ENCODE measurements around the gene TGFBR3L.
A peak's percentile ranks its signal among the peaks of the same experiment; 100 is the strongest.
"Not testable (repeated sequence)": the region's sequence is repeated elsewhere in the genome, so short reads cannot be mapped to it uniquely, and the experiment has no call there.

Gene TGFBR3L

DNA sequence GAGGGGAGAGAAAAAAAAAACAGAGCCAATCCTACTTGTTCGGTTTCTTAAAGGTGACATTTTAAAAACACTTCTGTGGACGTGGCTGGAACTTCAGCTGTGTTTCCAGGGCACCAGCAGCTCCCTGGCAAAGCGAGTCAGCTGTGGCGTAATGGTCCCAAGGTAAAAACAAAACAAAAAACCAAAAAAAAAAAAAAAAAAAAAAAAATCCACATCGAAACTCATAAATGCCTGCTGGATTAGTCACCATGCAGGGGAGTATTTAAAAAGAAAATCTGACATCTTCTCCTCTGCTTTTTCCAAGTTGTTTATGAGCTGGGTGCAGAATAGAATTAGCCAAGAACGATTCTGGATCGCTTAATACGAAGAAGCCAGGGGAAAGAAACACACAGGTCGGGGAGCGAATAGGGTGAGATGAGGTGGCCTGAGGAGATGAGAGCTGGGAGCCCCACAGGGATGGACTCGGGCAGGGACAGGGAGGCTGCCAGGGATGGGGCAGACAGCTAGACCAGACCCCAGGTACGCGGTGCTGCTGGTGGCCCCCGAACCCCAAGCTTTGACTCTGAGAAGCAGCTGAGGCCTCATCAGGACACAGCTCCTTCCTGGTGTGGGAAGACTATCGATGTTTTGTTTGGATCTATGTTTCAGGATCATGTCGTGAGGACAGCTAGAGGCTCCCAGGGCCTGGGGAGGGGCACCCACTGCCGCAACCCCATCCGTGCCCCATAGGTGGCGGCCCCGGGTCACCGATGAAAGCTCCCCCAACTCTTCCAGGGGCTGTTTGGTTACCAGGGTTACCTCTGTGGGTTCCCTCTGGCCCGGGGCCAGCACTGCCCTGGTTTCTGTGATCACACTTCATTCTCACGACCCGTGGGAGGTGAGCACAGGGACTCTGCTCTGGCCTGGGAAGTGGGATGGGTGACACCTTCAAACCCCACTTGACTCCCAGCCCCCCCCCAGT is 14.4 kb downstream of the TGFBR3L start:
- DNase-seq (ENCODE audit: low read depth): peak; percentile 89
- TF ChIP-seq CTCF (conservative IDR thresholded peaks at IDR 0.05; ENCODE audit: low read length): peak; percentile 42
- H3K4me3 ChIP-seq (ENCODE audit: low read length): no peak overlapping the region

GRCh38 chr19:7930030-7930429 is 15.4 kb downstream of the TGFBR3L start:
- not testable (repeated sequence) for DNase-seq (ENCODE audit: low read depth); H3K4me3 ChIP-seq (ENCODE audit: low read length)

GRCh38 chr19:7930765-7931164 is 16.1 kb downstream of the TGFBR3L start:
- no peak for TF ChIP-seq CTCF (conservative IDR thresholded peaks at IDR 0.05; ENCODE audit: low read length)
- H3K4me3 ChIP-seq (ENCODE audit: low read length): no peak overlapping the region
- DNase-seq (ENCODE audit: low read depth): no peak

GRCh38 chr19:7931221-7932061 is 16.8 kb downstream of the TGFBR3L start:
- no peak for TF ChIP-seq CTCF (conservative IDR thresholded peaks at IDR 0.05; ENCODE audit: low read length)
- H3K4me3 ChIP-seq (ENCODE audit: low read length): no peak overlapping the region
- DNase-seq (ENCODE audit: low read depth): no peak

GRCh38 chr19:7932276-7932929 is 17.8 kb downstream of the TGFBR3L start:
- H3K4me3 ChIP-seq (ENCODE audit: low read length): no peak overlapping the region
- DNase-seq (ENCODE audit: low read depth): no peak
- no peak for TF ChIP-seq CTCF (conservative IDR thresholded peaks at IDR 0.05; ENCODE audit: low read length)

- TF ChIP-seq CTCF (conservative IDR thresholded peaks at IDR 0.05; ENCODE audit: low read length): no peak
- H3K4me3 ChIP-seq (ENCODE audit: low read length): no peak overlapping the region
- DNase-seq (ENCODE audit: low read depth): no peak
Observed at GRCh38 chr19:7932930-7933300, 18.3 kb downstream of the TGFBR3L start.

- no peak for DNase-seq (ENCODE audit: low read depth)
- TF ChIP-seq CTCF (conservative IDR thresholded peaks at IDR 0.05; ENCODE audit: low read length): 0 out of 2 replicates have a peak, but pooled peaks have one; percentile 7
- no peak overlapping the region for H3K4me3 ChIP-seq (ENCODE audit: low read length)
Observed at GRCh38 chr19:7933411-7933810, 18.8 kb downstream of the TGFBR3L start.
